Measurements from ENCODE around the gene COLEC11.
A peak's percentile ranks its signal among the peaks of the same experiment; 100 is the strongest.

The COLEC11 gene

DNA sequence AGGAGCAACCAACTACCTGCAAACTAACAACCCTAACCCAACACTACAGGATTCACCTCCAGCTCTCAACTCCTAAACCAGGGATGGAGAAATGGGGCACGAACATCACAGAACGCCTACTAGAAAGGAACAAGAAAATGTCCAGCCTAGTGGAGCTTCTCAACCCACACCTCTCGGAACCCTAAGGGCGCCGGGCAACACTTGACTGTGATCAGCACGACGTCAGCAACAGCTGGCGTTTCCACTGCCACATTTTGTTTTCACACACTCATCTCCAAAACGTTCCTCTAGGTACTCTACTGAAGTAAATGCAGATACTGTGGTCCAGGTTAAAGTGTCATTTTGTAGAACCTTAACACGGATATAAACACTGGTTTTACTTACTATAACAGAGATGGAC is 41.0 kb upstream of the COLEC11 start:
- TF ChIP-seq FOXM1 (IDR thresholded peaks at IDR 0.05; ENCODE audit: borderline replicate concordance, low read depth) (no peak), NFIC (IDR thresholded peaks at IDR 0.05) (no peak), YY1 (IDR thresholded peaks at IDR 0.05; ENCODE audit: low read depth) (no peak), EP300 (IDR thresholded peaks at IDR 0.05; ENCODE audit: borderline replicate concordance) (no peak), RAD21 (IDR thresholded peaks at IDR 0.05; ENCODE audit: low read depth) (no peak), TAF1 (IDR thresholded peaks at IDR 0.05; ENCODE audit: low read depth) (no peak), CEBPB (IDR thresholded peaks at IDR 0.05) (no peak), TEAD4 (IDR thresholded peaks at IDR 0.05) (no peak), CREB1 (IDR thresholded peaks at IDR 0.05; ENCODE audit: low read depth) (no peak), EGR1 (IDR thresholded peaks at IDR 0.05) (no peak), ZBTB7A (IDR thresholded peaks at IDR 0.05; ENCODE audit: low read depth) (no peak)
- TF ChIP-seq, protein P1, sequence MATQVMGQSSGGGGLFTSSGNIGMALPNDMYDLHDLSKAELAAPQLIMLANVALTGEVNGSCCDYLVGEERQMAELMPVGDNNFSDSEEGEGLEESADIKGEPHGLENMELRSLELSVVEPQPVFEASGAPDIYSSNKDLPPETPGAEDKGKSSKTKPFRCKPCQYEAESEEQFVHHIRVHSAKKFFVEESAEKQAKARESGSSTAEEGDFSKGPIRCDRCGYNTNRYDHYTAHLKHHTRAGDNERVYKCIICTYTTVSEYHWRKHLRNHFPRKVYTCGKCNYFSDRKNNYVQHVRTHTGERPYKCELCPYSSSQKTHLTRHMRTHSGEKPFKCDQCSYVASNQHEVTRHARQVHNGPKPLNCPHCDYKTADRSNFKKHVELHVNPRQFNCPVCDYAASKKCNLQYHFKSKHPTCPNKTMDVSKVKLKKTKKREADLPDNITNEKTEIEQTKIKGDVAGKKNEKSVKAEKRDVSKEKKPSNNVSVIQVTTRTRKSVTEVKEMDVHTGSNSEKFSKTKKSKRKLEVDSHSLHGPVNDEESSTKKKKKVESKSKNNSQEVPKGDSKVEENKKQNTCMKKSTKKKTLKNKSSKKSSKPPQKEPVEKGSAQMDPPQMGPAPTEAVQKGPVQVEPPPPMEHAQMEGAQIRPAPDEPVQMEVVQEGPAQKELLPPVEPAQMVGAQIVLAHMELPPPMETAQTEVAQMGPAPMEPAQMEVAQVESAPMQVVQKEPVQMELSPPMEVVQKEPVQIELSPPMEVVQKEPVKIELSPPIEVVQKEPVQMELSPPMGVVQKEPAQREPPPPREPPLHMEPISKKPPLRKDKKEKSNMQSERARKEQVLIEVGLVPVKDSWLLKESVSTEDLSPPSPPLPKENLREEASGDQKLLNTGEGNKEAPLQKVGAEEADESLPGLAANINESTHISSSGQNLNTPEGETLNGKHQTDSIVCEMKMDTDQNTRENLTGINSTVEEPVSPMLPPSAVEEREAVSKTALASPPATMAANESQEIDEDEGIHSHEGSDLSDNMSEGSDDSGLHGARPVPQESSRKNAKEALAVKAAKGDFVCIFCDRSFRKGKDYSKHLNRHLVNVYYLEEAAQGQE (IDR thresholded peaks at IDR 0.05; ENCODE audit: low read depth) = no peak
- TF ChIP-seq, protein P2, sequence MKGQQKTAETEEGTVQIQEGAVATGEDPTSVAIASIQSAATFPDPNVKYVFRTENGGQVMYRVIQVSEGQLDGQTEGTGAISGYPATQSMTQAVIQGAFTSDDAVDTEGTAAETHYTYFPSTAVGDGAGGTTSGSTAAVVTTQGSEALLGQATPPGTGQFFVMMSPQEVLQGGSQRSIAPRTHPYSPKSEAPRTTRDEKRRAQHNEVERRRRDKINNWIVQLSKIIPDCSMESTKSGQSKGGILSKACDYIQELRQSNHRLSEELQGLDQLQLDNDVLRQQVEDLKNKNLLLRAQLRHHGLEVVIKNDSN (IDR thresholded peaks at IDR 0.05) = no peak
- TF ChIP-seq, protein P3, sequence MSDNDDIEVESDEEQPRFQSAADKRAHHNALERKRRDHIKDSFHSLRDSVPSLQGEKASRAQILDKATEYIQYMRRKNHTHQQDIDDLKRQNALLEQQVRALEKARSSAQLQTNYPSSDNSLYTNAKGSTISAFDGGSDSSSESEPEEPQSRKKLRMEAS (IDR thresholded peaks at IDR 0.05) = no peak

DNA sequence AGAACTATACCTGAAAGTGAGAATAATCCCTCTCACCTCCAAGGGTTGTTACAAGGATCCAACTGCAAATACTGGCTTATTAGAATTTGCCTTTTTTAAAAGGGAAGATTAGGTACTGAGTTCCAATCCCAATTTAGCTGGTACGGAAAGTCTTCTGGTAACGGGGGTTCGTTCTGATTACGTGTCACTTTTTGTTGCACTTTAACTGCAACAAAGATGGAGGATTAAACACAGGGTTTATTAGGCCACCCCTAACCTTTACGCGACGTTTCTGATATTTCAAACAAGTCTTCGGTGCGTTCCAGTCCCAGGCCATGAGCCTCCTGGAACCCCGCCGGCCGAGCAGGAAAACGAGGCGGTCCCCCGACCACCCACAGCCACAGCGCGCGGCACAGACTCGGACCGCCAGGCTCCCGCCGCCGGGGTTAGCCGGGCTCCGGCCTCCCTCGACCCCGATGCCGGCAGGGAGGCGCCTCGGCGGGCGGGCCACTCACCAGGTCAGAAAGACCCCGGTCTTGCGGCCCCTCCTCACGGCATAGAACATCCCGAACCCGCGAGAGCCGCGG is 37.2 kb upstream of the COLEC11 start:
- no peak for TF ChIP-seq NFIC (IDR thresholded peaks at IDR 0.05)
- TF ChIP-seq, protein P2 (IDR thresholded peaks at IDR 0.05) = no peak
- TF ChIP-seq ZBTB7A (IDR thresholded peaks at IDR 0.05; ENCODE audit: low read depth) = no peak
- TF ChIP-seq CEBPB (IDR thresholded peaks at IDR 0.05) = no peak
- no peak for TF ChIP-seq TEAD4 (IDR thresholded peaks at IDR 0.05)

DNA sequence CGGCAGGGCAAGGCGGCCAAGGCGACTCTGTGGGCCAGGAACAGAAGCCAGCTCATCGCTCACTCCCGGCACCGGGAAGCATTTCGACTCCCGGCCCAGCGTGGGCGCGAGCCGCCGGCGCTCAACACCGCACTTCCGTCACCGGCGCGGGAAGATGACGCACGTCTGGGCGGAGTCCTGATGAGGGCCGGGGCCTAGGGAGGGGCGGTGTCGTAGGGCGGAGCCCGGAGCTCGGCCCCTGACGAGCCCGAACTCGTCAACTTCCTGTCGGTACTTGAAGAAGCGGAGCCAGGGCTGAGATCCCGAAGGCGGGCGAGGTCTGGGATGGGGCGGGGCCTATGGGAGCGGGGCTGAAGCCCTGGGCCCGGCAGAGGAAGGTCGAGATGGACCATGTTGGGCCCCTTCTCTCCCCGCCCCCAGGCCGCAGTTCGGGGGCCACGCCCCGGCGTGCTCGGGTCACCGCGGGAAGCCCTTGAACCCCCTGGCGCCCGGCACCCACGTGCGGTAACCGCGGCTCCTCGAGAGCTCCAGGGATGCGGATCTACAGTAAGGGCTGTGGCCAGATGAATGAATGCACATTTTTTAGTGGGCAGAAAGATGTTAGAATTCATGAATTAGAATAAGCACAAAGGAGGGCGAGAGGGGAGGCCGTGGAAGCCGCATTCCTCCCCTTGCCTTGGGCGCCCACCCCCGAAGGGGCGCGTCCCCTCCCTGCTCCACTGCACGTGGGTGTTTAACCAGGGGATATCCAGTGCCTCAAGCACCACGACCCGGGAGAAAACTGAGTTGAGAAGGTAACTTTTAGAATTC is 36.5 kb upstream of the COLEC11 start, which contains the start of gene RNASEH1:
RNASEH1 (minus strand) TSS at position 129 of the 810 bp plus-strand sequence; CDS start at position 56, 73 bp downstream.
- no peak; the same call in 1 of the 2 replicates for TF ChIP-seq YY1 (IDR thresholded peaks at IDR 0.05; ENCODE audit: low read depth)
- peak; percentile 72 for TF ChIP-seq ZBTB7A (IDR thresholded peaks at IDR 0.05; ENCODE audit: low read depth)
- TF ChIP-seq TAF1 (IDR thresholded peaks at IDR 0.05; ENCODE audit: low read depth) = peak; percentile 84
- no peak for TF ChIP-seq FOXM1 (IDR thresholded peaks at IDR 0.05; ENCODE audit: borderline replicate concordance, low read depth)
- TF ChIP-seq, protein P2 (IDR thresholded peaks at IDR 0.05) = peak; percentile 11; the same call in 1 of the 2 replicates
- TF ChIP-seq EGR1 (IDR thresholded peaks at IDR 0.05) = peak; percentile 92
- no peak for TF ChIP-seq CEBPB (IDR thresholded peaks at IDR 0.05)
- 0 out of 2 replicates have a peak, but pooled peaks have one; percentile 5 for TF ChIP-seq NFIC (IDR thresholded peaks at IDR 0.05)
- peak; percentile 97 for TF ChIP-seq CREB1 (IDR thresholded peaks at IDR 0.05; ENCODE audit: low read depth)
- TF ChIP-seq, protein P1 (IDR thresholded peaks at IDR 0.05; ENCODE audit: low read depth) = no peak
- TF ChIP-seq, protein P3 (IDR thresholded peaks at IDR 0.05) = peak; percentile 95
- no peak for TF ChIP-seq TEAD4 (IDR thresholded peaks at IDR 0.05)
- no peak for TF ChIP-seq EP300 (IDR thresholded peaks at IDR 0.05; ENCODE audit: borderline replicate concordance)
- TF ChIP-seq TCF12 (IDR thresholded peaks at IDR 0.05; ENCODE audit: low read depth) = peak; percentile 72
- TF ChIP-seq RAD21 (IDR thresholded peaks at IDR 0.05; ENCODE audit: low read depth) = no peak

DNA sequence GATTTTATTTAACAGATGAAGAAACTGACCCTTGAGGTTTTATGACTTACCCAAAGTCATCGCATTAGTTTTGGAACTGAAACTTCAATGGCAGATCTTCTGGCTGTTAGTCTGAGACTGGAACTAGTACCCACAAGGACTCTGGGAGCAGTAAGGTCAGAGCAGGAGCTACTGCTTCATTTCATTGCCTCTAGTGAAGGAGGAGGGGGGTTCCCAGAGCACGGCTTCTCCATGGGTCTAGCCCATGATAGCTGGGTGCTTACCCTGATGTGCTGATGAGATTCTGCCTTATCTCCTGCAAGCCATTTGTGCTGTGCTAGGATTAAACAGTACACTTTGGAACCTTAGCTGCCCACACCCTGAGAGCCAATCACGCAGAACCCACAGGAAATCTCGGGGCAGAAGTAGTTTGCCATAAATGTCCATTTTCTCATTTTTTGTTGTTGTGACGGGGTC is 31.4 kb upstream of the COLEC11 start:
- TF ChIP-seq RAD21 (IDR thresholded peaks at IDR 0.05; ENCODE audit: low read depth) = no peak
- no peak for TF ChIP-seq FOXM1 (IDR thresholded peaks at IDR 0.05; ENCODE audit: borderline replicate concordance, low read depth)
- TF ChIP-seq, protein P1 (IDR thresholded peaks at IDR 0.05; ENCODE audit: low read depth) = no peak
- no peak for TF ChIP-seq NFIC (IDR thresholded peaks at IDR 0.05)
